K562 (cell line): ENCODE data around the gene SHISA5.
A peak's percentile ranks its signal among the peaks of the same experiment; 100 is the strongest.

Experiments
- CTCF ChIP-seq, 3 experiments: IDR thresholded peaks in 2 of 3; conservative IDR thresholded peaks in 1 of 3; 2 replicates each; pipeline ENCODE4 v1.5.1; 2011 to 2012; ENCODE audit warnings: low read length in 3 of 3, mild to moderate bottlenecking in 3 of 3, control low read depth in 2 of 3, improper control_type of control experiment in 1 of 3, inconsistent platforms in 1 of 3, low read depth in 1 of 3, mixed read lengths in 1 of 3, moderate library complexity in 1 of 3; ENCODE audit not compliant: insufficient read depth in 2 of 3
- EP300 ChIP-seq: IDR thresholded peaks from 2 replicates; pipeline ENCODE4 v1.6.1; 2012; ENCODE audit warnings: low read length, improper control_type of control experiment
- HMGXB4 ChIP-seq: sonication (generic); formaldehyde crosslinking; IDR thresholded peaks from 2 replicates; pipeline ENCODE4 v1.8.1; 2023; ENCODE audit warnings: mild to moderate bottlenecking, missing genetic modification reagents
- NFIC ChIP-seq: fragments of 450-650 bp; IDR thresholded peaks from 2 replicates; pipeline ENCODE4 v1.6.1; 2017; ENCODE audit warnings: mild to moderate bottlenecking, inconsistent platforms
- RCOR1 ChIP-seq, 2 experiments: IDR thresholded peaks; 2 replicates each; pipeline ENCODE4 v1.6.1; 2012; ENCODE audit warnings: low read depth in 2 of 2, low read length in 2 of 2, borderline replicate concordance in 1 of 2, improper control_type of control experiment in 1 of 2
- ZNF134 ChIP-seq: fragments of 250-450 bp; sonication (Bioruptor Pico); conservative IDR thresholded peaks from 2 replicates; pipeline ENCODE4 v1.4.0; 2020
- ZNF274 ChIP-seq: IDR thresholded peaks from 2 replicates; pipeline ENCODE4 v1.6.1; 2011; ENCODE audit warnings: low read depth, mild to moderate bottlenecking, low read length, moderate library complexity, borderline replicate concordance

GRCh38 chr3:48548729-48549705, 45.0 kb upstream of the SHISA5 start:
- TF ChIP-seq NFIC, result no peak
- TF ChIP-seq EP300, result no peak
- peak; percentile 80 to 89 (median 86) for TF ChIP-seq CTCF (IDR thresholded peaks at IDR 0.05 in 2 of 3, conservative IDR thresholded peaks at IDR 0.05 in 1 of 3; ENCODE audit: insufficient read depth in 2 of 3, low read depth in 1 of 3, low read length in 3 of 3)
- no peak for TF ChIP-seq RCOR1 (IDR thresholded peaks at IDR 0.05; ENCODE audit: borderline replicate concordance in 1 of 2, low read depth in 2 of 2, low read length in 2 of 2)
- no peak for TF ChIP-seq ZNF274
- no peak for TF ChIP-seq ZNF134 (CRISPR knock-in tag)
- TF ChIP-seq HMGXB4 (CRISPR knock-in tag), result no peak
